Pancreas (tissue), 10 donors: Measurements from ENCODE around the gene RGS2. TPM values are rescaled to one million over a fixed set of nuclear protein-coding genes. Genes with fewer than 3 reads are reported as not detected.

Experiments
- ATAC-seq, 4 donors: fragments of 200-7000 bp; cut with Tn5 transposase; one replicate each; pipeline versions ENCODE4 v1.8.0 to v1.9.1; 2020; ENCODE audit warnings: mild to moderate bottlenecking in 4 of 4, moderate library complexity in 4 of 4
- DNase-seq, 6 donors: peaks; one replicate each; pipeline ENCODE4 v3.0.0-alpha.2; 2020
- FAIRE-seq: peaks from 2 replicates; lab custom pipeline; 2012; peaks lifted over from hg19 to GRCh38; lab: Jason Lieb, UNC
- H3K27ac ChIP-seq, 4 donors: fragments of 200-600 bp; sonication (generic); 1 replicate in 3 of 4; 2 replicates in 1 of 4; pipeline versions ENCODE4 v1.5.0 to v1.8.0; 2020
- H3K27me3 ChIP-seq, 4 donors: fragments of 200-600 bp; one replicate each; pipeline ENCODE4 v1.8.0; 2021
- H3K36me3 ChIP-seq, 3 donors: fragments of 200-600 bp; sonication (generic) in 1 of 3; one replicate each; pipeline versions ENCODE4 v1.5.0 to v1.8.0; 2020 to 2021
- H3K4me1 ChIP-seq, 3 donors: fragments of 200-600 bp; one replicate each; pipeline ENCODE4 v1.8.0; 2021
- H3K4me3 ChIP-seq, 4 donors: fragments of 200-600 bp; sonication (generic) in 2 of 4; one replicate each; pipeline versions ENCODE4 v1.5.0 to v1.8.0; 2020 to 2021
- H3K9me3 ChIP-seq, 4 donors: fragments of 200-600 bp; one replicate each; pipeline ENCODE4 v1.8.0; 2021
- WGBS, 2 donors: extraction: QIAGEN DNeasy Blood & Tissue Kit; methylation state at CpG; one replicate each; pipeline ENCODE4 v1.1.7; 2013; 5-methylcytosine and 5-hydroxymethylcytosine counted together
- intact Hi-C, 3 donors: fragments of 100-400 bp; cut with DNase I; formaldehyde crosslinking; loops; one replicate each; pipeline versions ENCODE4 v1.11.1 to v1.14.2; 2022
- polyA plus RNA-seq, 2 donors: library from polyadenylated mRNA; stranded (reverse); fragments of 200-250 nt; gene quantifications; one replicate each; pipeline ENCODE4 v1.2.3, GENCODE V29; 2013
- total RNA-seq, 6 donors: library from RNA; stranded (reverse); fragmentation: NEBNext Ultra II Directional in 4 of 6; extraction: Animal tissue kit (Norgen Biotek cat#: 25700) in 4 of 6; gene quantifications; one replicate each; pipeline versions ENCODE4 v1.2.1 to v1.2.4, GENCODE V29; 2021 to 2023
- TF ChIP-seq, protein P1 (sequence below), 4 donors: fragments of 200-600 bp; sonication (generic) in 3 of 4; IDR thresholded peaks; one replicate each; pipeline versions ENCODE4 v1.5.0 to v1.8.0; 2021; ENCODE audit warnings: antibody characterized with exemption in 4 of 4
- donor health status: healthy with polysubstance abuse.
- donor health status: DM: no; HTN: no; CAD: no; lungs with moderate emphysema.
- donor health status: DM: no; HTN: no; CAD: no.
- donor health status: control.
- donor health status: control.
- donor health status: Bipolar disorder and iron deficiency.
- donor health status: DM: yes; HTN: yes; CAD: no.
- donor health status: DM: no; HTN: no; CAD: no.
- donor health status: DM: no; HTN: no; CAD: no.
- donor health status: DM: yes; HTN: yes; CAD: no.

The RGS2 gene, protein sequence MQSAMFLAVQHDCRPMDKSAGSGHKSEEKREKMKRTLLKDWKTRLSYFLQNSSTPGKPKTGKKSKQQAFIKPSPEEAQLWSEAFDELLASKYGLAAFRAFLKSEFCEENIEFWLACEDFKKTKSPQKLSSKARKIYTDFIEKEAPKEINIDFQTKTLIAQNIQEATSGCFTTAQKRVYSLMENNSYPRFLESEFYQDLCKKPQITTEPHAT
- total RNA-seq (100 to 1,000 TPM in 2 of 6 donors, 10 to 100 TPM in 3, 1 to 10 TPM in 1; 9.2 to 534 (median 17.0) TPM), polyA plus RNA-seq (100 to 1,000 TPM in 1 of 2 donors, 10 to 100 TPM in 1; 94.5 to 311 TPM)

DNA sequence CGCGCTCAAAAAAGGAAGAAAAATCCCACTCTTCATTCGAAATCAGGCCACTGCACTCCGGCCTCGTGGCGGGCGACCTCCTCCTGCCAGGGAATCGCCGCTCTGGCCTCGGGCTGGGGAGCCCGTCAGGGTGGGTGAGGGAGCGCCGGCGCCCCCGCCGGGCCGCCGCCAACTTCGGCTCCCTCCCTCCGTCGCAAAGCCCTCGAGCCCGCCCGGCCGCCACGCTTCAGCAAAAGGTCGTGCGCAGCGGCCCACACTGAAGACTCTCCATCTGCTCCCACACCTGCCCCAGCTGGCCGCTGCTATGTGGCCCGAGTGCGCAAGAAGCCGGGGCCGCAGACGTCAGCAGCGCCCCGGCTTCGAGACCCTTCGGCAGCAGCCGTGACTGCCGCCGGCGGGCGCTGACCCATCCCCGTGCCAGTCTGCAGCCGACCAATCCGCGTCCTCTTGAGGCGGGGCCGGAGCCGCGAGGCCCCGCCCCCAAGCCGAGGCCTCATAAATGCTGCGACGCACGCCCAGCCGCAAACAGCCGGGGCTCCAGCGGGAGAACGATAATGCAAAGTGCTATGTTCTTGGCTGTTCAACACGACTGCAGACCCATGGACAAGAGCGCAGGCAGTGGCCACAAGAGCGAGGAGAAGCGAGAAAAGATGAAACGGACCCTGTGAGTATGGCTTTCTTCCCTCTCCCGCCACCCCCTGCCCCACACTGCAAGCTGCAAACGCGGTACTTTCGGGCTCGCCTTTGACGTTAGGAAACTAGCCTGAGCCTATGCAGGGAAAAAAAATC lies at the start of gene RGS2:
TSS of gene RGS2 (plus strand) at position 522 of the 789 bp plus-strand sequence. CDS start at position 555, 33 bp downstream.
- Histone ChIP-seq H3K9me3 (no peaks in the 10 kb centered on the region), H3K4me3 (peak within 1 kb of the TSS; percentile 45 to 64 (median 54)), H3K4me1 (peaks cover 8 to 42% (median 24%) of the 10 kb centered on the region in 3 donors), H3K27me3 (no peaks in the 10 kb centered on the region), H3K36me3 (peaks cover 0 to 23% (median 0%) of the 10 kb centered on the region in 3 donors), H3K27ac (peak within 1 kb of the TSS; percentile 78 to 98 (median 94))
- FAIRE-seq (no peak), ATAC-seq (peak; percentile 83 to 96 (median 94)), DNase-seq (peak; percentile 90 to 97 (median 95))
- 0% methylated on average over 55 to 72 of the region's 72 CpGs for WGBS, 2 donors
- TF ChIP-seq, protein P1, sequence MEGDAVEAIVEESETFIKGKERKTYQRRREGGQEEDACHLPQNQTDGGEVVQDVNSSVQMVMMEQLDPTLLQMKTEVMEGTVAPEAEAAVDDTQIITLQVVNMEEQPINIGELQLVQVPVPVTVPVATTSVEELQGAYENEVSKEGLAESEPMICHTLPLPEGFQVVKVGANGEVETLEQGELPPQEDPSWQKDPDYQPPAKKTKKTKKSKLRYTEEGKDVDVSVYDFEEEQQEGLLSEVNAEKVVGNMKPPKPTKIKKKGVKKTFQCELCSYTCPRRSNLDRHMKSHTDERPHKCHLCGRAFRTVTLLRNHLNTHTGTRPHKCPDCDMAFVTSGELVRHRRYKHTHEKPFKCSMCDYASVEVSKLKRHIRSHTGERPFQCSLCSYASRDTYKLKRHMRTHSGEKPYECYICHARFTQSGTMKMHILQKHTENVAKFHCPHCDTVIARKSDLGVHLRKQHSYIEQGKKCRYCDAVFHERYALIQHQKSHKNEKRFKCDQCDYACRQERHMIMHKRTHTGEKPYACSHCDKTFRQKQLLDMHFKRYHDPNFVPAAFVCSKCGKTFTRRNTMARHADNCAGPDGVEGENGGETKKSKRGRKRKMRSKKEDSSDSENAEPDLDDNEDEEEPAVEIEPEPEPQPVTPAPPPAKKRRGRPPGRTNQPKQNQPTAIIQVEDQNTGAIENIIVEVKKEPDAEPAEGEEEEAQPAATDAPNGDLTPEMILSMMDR (IDR thresholded peaks at IDR 0.05): no peak
- intact Hi-C loops: loop anchor here in 2 of 3 donors (5.0 to 10.0 kb wide), 2 partner anchors 214 to 216 kb away; no protein-coding TSS in a partner anchor

DNA sequence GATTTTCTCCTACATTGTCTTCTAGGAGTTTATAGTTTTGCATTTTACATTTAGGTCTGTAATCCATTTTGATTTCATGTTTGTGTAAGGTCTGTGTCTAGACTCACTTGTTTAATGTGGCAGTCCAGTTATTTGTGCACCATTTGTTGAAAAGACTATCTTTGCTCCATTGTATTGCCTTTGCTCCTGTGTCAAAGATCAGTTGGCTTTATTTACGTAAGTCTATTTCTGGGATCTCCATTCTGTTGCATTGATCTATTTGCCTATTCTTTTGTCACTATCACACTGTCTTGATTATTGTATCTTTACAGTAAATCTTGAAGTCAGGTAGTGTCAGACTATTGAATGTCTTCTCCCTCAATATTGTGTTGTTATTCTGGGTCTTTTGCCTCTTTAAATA lies 49.7 kb upstream of the RGS2 start:
- intact Hi-C loops: no loop called here
- DNase-seq (no peak), FAIRE-seq (no peak), ATAC-seq (no peak)
- Histone ChIP-seq H3K27ac (no peak overlapping the region), H3K36me3 (no peaks in the 10 kb centered on the region), H3K4me3 (no peak overlapping the region), H3K9me3 (no peaks in the 10 kb centered on the region), H3K27me3 (no peaks in the 10 kb centered on the region), H3K4me1 (no peaks in the 10 kb centered on the region)
- 64 to 67% methylated on average over 1 of the region's 1 CpG for WGBS, 2 donors
- TF ChIP-seq, protein P1 (IDR thresholded peaks at IDR 0.05): no peak

DNA sequence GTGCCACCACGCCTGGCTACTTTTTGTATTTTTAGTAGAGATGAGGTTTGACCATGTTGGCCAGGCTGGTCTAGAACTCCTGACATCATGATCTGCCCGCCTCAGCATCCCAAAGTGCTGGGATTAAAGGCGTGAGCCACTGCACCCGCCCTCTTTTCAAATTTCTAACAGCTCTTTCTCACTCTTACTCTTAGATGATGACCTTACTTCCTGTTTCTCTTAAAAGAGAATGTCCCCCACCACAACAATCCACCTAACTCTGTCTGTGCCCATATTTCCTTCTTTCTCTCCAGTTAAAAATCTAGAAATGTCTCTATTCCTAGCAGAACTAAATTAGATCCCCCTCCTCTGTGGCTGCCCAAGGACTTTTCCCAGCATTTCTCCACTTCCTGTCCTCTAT lies 46.6 kb upstream of the RGS2 start:
- intact Hi-C loops: no loop called here
- Histone ChIP-seq H3K4me1 (no peaks in the 10 kb centered on the region), H3K27me3 (no peaks in the 10 kb centered on the region), H3K27ac (no peak overlapping the region), H3K9me3 (no peaks in the 10 kb centered on the region), H3K36me3 (no peaks in the 10 kb centered on the region), H3K4me3 (no peak overlapping the region)
- FAIRE-seq (no peak), DNase-seq (no peak), ATAC-seq (no peak)
- TF ChIP-seq, protein P1 (IDR thresholded peaks at IDR 0.05): no peak
- 89 to 95% methylated on average over 4 of the region's 4 CpGs for WGBS, 2 donors

DNA sequence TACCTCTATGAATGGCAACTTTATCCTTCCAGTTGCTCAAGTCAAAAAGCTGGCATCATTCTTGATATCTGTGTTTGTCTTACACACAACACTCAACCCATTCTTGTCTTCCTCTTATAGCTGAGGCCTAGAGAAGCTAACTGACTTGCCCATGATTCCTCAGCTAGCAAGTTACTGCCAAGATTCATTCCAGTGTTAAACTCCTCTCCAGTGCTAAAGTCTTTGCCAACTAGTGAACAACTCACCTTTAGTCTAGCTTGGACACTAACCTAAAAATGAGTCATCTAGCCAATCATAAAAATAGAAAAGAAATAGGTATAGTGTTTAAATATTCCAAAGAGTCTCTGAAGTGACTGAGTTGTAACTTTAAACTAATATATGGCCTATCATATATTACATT lies 45.6 kb upstream of the RGS2 start:
- H3K4me3 ChIP-seq: no peak overlapping the region
- intact Hi-C loops: no loop called here
- no peaks in the 10 kb centered on the region for H3K36me3 ChIP-seq
- no peak for DNase-seq
- ATAC-seq: no peak
- H3K27me3 ChIP-seq: no peaks in the 10 kb centered on the region
- H3K9me3 ChIP-seq: no peaks in the 10 kb centered on the region
- no peak overlapping the region for H3K27ac ChIP-seq
- TF ChIP-seq, protein P1 (IDR thresholded peaks at IDR 0.05): no peak
- H3K4me1 ChIP-seq: no peaks in the 10 kb centered on the region
- no peak for FAIRE-seq
